HepG2 (cell line): ENCODE results near the gene SOWAHA. TPM values are rescaled to one million over a fixed set of nuclear protein-coding genes. Genes with fewer than 3 reads are reported as not detected.

Source experiments
- FIP1L1 ChIP-seq: fragments of 200-400 bp; formaldehyde crosslinking; IDR thresholded peaks from 2 replicates; pipeline ENCODE4 v1.6.1; 2018; ENCODE audit warnings: low read depth, mild to moderate bottlenecking, low read length, moderate library complexity, borderline replicate concordance; ENCODE audit not compliant: insufficient read depth
- FOXC1 ChIP-seq: sonication (generic); formaldehyde crosslinking; IDR thresholded peaks from 2 replicates; pipeline ENCODE4 v1.8.0; 2022; ENCODE audit warnings: mild to moderate bottlenecking, missing genetic modification reagents, borderline replicate concordance
- HDAC1 ChIP-seq: sonication (generic); formaldehyde crosslinking; IDR thresholded peaks from 2 replicates; pipeline ENCODE4 v1.5.1; 2020; ENCODE audit warnings: mild to moderate bottlenecking, missing genetic modification reagents
- IRF2 ChIP-seq: IDR thresholded peaks from 2 replicates; pipeline ENCODE4 v1.6.1; 2018; ENCODE audit warnings: missing genetic modification reagents, missing compliant biosample characterization
- ISX ChIP-seq: sonication (generic); formaldehyde crosslinking; conservative IDR thresholded peaks from 2 replicates; pipeline ENCODE4 v1.5.0; 2020; ENCODE audit warnings: missing genetic modification reagents
- MXD4 ChIP-seq: IDR thresholded peaks from 2 replicates; pipeline ENCODE4 v1.6.1; 2016; ENCODE audit warnings: mild to moderate bottlenecking, missing biosample characterization, missing genetic modification reagents
- NFKB2 ChIP-seq: sonication (generic); formaldehyde crosslinking; IDR thresholded peaks from 2 replicates; pipeline ENCODE4 v1.4.0; 2020; ENCODE audit warnings: missing genetic modification reagents, borderline replicate concordance
- ONECUT2 ChIP-seq: sonication (generic); formaldehyde crosslinking; IDR thresholded peaks from 2 replicates; pipeline ENCODE4 v1.4.0; 2020; ENCODE audit warnings: missing genetic modification reagents
- RELA ChIP-seq: sonication (generic); formaldehyde crosslinking; IDR thresholded peaks from 2 replicates; pipeline ENCODE4 v1.4.0; 2020; ENCODE audit warnings: missing genetic modification reagents
- SOX13 ChIP-seq, 3 experiments: fragments of 450-650 bp in 1 of 3; sonication (generic) in 1 of 3; formaldehyde crosslinking in 1 of 3; IDR thresholded peaks in 2 of 3; conservative IDR thresholded peaks in 1 of 3; 2 replicates each; pipeline versions ENCODE4 v1.5.0 to v1.6.1; 2016 to 2020; ENCODE audit warnings: antibody characterized with exemption in 1 of 3, mild to moderate bottlenecking in 1 of 3, missing compliant biosample characterization in 1 of 3, missing genetic modification reagents in 1 of 3, moderate library complexity in 1 of 3
- SPEN ChIP-seq: sonication (generic); formaldehyde crosslinking; IDR thresholded peaks from 2 replicates; pipeline ENCODE4 v1.5.1; 2020; ENCODE audit warnings: low read depth, mild to moderate bottlenecking, missing genetic modification reagents
- SRSF1 ChIP-seq: fragments of 200-400 bp; formaldehyde crosslinking; optimal IDR thresholded peaks from 2 replicates; pipeline ENCODE3; 2017; ENCODE audit warnings: mild to moderate bottlenecking, low read depth, low read length, moderate library complexity
- ZNF343 ChIP-seq: sonication (generic); formaldehyde crosslinking; IDR thresholded peaks from 2 replicates; pipeline ENCODE4 v1.4.0; 2020; ENCODE audit warnings: mild to moderate bottlenecking, missing genetic modification reagents
- ZNF350 ChIP-seq: sonication (generic); formaldehyde crosslinking; IDR thresholded peaks from 2 replicates; pipeline ENCODE4 v1.4.0; 2020; ENCODE audit warnings: mild to moderate bottlenecking, low read depth, missing genetic modification reagents, borderline replicate concordance
- ZNF672 ChIP-seq: sonication (generic); formaldehyde crosslinking; IDR thresholded peaks from 2 replicates; pipeline ENCODE4 v1.8.1; 2022; ENCODE audit warnings: missing genetic modification reagents
- ZNF709 ChIP-seq: sonication (generic); formaldehyde crosslinking; IDR thresholded peaks from 2 replicates; pipeline ENCODE4 v1.5.0; 2020; ENCODE audit warnings: mild to moderate bottlenecking, missing genetic modification reagents
- ZNF773 ChIP-seq: sonication (generic); formaldehyde crosslinking; IDR thresholded peaks from 2 replicates; pipeline ENCODE4 v1.4.0; 2020; ENCODE audit warnings: missing genetic modification reagents, borderline replicate concordance
- ZSCAN25 ChIP-seq: sonication (generic); formaldehyde crosslinking; IDR thresholded peaks from 2 replicates; pipeline ENCODE4 v1.8.0; 2022; ENCODE audit warnings: mild to moderate bottlenecking, missing genetic modification reagents
- polyA plus RNA-seq, 8 experiments: library from polyadenylated mRNA; depleted of rRNA in 3 of 8; stranded (reverse) in 7 of 8; unstranded in 1 of 8; fragments of >200 nt; fragmentation: Illumina TruSeq in 4 of 8; extraction: Trizol in 4 of 8; gene quantifications; 2 replicates each; pipeline versions ENCODE4 v1.2.1 to v1.2.3, GENCODE V29; 2011 to 2016; ENCODE audit warnings: low read depth in 4 of 8, missing spikeins in 1 of 8, mixed read lengths in 1 of 8; ENCODE audit not compliant: insufficient read depth in 1 of 8
- total RNA-seq, 5 experiments: library from RNA; depleted of rRNA; stranded (reverse); fragments of >200 nt; fragmentation: Illumina TruSeq; extraction: Trizol; gene quantifications; 2 replicates each; pipeline ENCODE4 v1.2.3, GENCODE V29; 2016; ENCODE audit warnings: low read depth in 1 of 5
- TF ChIP-seq, protein P1 (sequence below): sonication (generic); formaldehyde crosslinking; IDR thresholded peaks from 2 replicates; pipeline ENCODE4 v1.8.0; 2022; ENCODE audit warnings: low read depth, missing genetic modification reagents
- TF ChIP-seq, protein P2 (sequence below): sonication (generic); formaldehyde crosslinking; conservative IDR thresholded peaks from 2 replicates; pipeline ENCODE4 v1.4.0; 2020; ENCODE audit warnings: missing genetic modification reagents
- TF ChIP-seq, protein P3 (sequence below): sonication (generic); IDR thresholded peaks from 2 replicates; pipeline ENCODE4 v1.6.1; 2016; ENCODE audit warnings: low read depth, borderline replicate concordance
- TF ChIP-seq, protein P4 (sequence below): sonication (generic); formaldehyde crosslinking; IDR thresholded peaks from 2 replicates; pipeline ENCODE4 v1.4.0; 2020; ENCODE audit warnings: mild to moderate bottlenecking, missing genetic modification reagents

Gene SOWAHA
- total and polyA plus RNA-seq, 2 of the 13 experiments (the other 11 are each of a cell fraction or from before 2014, with no cell fraction given) = 0.95 to 1.9 TPM

DNA sequence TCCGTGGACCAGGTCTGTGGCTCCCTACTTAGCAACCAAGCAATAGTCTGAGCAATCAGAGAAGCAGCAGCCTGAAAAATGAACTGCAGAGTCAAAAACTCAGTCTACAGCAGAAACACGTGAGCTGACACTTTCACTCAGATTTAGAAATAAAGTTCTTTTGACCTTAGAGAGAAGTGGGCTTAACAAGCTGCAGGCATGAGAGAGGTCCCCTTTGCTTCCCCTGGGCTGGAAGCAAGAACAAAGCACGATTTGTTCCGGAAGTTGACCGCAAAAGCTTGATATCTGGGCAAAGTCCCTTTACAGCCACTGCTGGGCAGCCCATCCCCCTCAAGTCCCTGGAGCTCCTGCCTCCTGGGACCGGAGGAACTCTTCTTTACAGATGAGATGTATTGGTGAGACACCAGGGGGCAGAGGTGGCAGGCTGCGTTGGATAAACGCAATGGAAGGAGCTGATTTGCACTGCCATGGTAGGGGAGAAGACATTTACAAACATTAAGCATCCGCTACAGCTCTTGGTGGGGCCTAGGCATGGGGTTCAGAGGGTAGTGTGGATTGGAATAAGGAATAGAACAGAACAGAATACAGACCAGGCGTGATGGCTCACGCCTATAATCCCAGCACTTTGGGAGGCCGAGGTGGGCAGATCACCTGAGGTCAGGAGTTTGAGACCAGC, 5.8 kb upstream of the SOWAHA start (continued):
- 0 out of 2 replicates have a peak, but pooled peaks have one; percentile 24 for TF ChIP-seq SPEN (CRISPR knock-in tag)
- TF ChIP-seq SRSF1 = no peak
- TF ChIP-seq HDAC1 = peak; percentile 82
- TF ChIP-seq ZSCAN25 = no peak; the same call in 1 of the 2 replicates
- no peak for TF ChIP-seq ZNF672 (CRISPR knock-in tag)
- no peak for TF ChIP-seq FOXC1 (CRISPR knock-in tag)
- peak; percentile 67; the same call in 1 of the 2 replicates for TF ChIP-seq ZNF343 (CRISPR knock-in tag)
- TF ChIP-seq ISX = no peak
- TF ChIP-seq, protein P1, sequence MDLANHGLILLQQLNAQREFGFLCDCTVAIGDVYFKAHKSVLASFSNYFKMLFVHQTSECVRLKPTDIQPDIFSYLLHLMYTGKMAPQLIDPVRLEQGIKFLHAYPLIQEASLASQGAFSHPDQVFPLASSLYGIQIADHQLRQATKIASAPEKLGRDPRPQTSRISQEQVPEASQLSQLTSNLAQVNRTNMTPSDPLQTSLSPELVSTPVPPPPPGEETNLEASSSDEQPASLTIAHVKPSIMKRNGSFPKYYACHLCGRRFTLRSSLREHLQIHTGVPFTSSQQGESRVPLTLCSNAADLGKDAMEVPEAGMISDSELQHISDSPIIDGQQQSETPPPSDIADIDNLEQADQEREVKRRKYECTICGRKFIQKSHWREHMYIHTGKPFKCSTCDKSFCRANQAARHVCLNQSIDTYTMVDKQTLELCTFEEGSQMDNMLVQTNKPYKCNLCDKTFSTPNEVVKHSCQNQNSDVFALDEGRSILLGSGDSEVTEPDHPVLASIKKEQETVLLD = no peak; the same call in 1 of the 2 replicates
- TF ChIP-seq SOX13 (IDR thresholded peaks at IDR 0.05) = no peak; the same call in 1 of the 2 replicates
- TF ChIP-seq SOX13 (CRISPR knock-in tag; conservative IDR thresholded peaks at IDR 0.05 in 1 of 2, IDR thresholded peaks at IDR 0.05 in 1 of 2) = peak in 1 of 2 experiments; percentile 92; a peak in 2 of 4 replicates
- TF ChIP-seq, protein P2, sequence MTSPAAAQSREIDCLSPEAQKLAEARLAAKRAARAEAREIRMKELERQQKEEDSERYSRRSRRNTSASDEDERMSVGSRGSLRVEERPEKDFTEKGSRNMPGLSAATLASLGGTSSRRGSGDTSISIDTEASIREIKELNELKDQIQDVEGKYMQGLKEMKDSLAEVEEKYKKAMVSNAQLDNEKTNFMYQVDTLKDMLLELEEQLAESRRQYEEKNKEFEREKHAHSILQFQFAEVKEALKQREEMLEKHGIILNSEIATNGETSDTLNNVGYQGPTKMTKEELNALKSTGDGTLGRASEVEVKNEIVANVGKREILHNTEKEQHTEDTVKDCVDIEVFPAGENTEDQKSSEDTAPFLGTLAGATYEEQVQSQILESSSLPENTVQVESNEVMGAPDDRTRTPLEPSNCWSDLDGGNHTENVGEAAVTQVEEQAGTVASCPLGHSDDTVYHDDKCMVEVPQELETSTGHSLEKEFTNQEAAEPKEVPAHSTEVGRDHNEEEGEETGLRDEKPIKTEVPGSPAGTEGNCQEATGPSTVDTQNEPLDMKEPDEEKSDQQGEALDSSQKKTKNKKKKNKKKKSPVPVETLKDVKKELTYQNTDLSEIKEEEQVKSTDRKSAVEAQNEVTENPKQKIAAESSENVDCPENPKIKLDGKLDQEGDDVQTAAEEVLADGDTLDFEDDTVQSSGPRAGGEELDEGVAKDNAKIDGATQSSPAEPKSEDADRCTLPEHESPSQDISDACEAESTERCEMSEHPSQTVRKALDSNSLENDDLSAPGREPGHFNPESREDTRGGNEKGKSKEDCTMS (CRISPR knock-in tag) = no peak
- TF ChIP-seq ZNF350 (CRISPR knock-in tag) = peak; percentile 67; the same call in 1 of the 2 replicates
- TF ChIP-seq, protein P3, sequence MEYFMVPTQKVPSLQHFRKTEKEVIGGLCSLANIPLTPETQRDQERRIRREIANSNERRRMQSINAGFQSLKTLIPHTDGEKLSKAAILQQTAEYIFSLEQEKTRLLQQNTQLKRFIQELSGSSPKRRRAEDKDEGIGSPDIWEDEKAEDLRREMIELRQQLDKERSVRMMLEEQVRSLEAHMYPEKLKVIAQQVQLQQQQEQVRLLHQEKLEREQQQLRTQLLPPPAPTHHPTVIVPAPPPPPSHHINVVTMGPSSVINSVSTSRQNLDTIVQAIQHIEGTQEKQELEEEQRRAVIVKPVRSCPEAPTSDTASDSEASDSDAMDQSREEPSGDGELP = peak; percentile 59; the same call in 1 of the 2 replicates
- peak; percentile 78; the same call in 1 of the 2 replicates for TF ChIP-seq IRF2
- no peak for TF ChIP-seq FIP1L1
- TF ChIP-seq RELA (CRISPR knock-in tag) = no peak
- TF ChIP-seq, protein P4, sequence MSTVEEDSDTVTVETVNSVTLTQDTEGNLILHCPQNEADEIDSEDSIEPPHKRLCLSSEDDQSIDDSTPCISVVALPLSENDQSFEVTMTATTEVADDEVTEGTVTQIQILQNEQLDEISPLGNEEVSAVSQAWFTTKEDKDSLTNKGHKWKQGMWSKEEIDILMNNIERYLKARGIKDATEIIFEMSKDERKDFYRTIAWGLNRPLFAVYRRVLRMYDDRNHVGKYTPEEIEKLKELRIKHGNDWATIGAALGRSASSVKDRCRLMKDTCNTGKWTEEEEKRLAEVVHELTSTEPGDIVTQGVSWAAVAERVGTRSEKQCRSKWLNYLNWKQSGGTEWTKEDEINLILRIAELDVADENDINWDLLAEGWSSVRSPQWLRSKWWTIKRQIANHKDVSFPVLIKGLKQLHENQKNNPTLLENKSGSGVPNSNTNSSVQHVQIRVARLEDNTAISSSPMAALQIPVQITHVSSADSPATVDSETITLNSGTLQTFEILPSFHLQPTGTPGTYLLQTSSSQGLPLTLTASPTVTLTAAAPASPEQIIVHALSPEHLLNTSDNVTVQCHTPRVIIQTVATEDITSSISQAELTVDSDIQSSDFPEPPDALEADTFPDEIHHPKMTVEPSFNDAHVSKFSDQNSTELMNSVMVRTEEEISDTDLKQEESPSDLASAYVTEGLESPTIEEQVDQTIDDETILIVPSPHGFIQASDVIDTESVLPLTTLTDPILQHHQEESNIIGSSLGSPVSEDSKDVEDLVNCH (CRISPR knock-in tag) = no peak
- no peak for TF ChIP-seq NFKB2
- no peak for TF ChIP-seq ZNF773 (CRISPR knock-in tag)
- 0 out of 2 replicates have a peak, but pooled peaks have one; percentile 15 for TF ChIP-seq ONECUT2
- no peak for TF ChIP-seq MXD4
- no peak for TF ChIP-seq ZNF709 (CRISPR knock-in tag)
